Measurements from ENCODE around the gene TRUB2.
"Not testable (repeated sequence)": the region's sequence is repeated elsewhere in the genome, so short reads cannot be mapped to it uniquely, and the experiment has no call there.

Gene TRUB2

GRCh38 chr9:128340691-128341434 lies 18.6 kb upstream of the TRUB2 start:
- DNase-seq (ENCODE audit: low read depth in 2 of 2), result no peak

- peak; percentile 58 to 79 for DNase-seq (ENCODE audit: low read depth in 2 of 2)
These were observed 17.8 kb upstream of the TRUB2 start, which contains the start of gene SLC27A4 for GRCh38 chr9:128339761-128340690. Gene SLC27A4 (plus strand): TSS chr9:128340527. CDS start chr9:128343133, 2,606 bp downstream.

- DNase-seq (ENCODE audit: low read depth in 2 of 2), result not testable (repeated sequence)
These were observed 16.8 kb upstream of the TRUB2 start for GRCh38 chr9:128338852-128339614.

- no peak for DNase-seq (ENCODE audit: low read depth in 2 of 2)
These were observed 15.7 kb upstream of the TRUB2 start for GRCh38 chr9:128337936-128338335.

GRCh38 chr9:128335914-128336313 lies 13.7 kb upstream of the TRUB2 start:
- no peak for DNase-seq (ENCODE audit: low read depth in 2 of 2)

- no peak for DNase-seq (ENCODE audit: low read depth in 2 of 2)
These were observed 12.9 kb upstream of the TRUB2 start for GRCh38 chr9:128335161-128335560.

GRCh38 chr9:128333451-128333869 lies 11.2 kb upstream of the TRUB2 start:
- DNase-seq (ENCODE audit: low read depth in 2 of 2), result no peak

GRCh38 chr9:128325629-128326028 lies 3.4 kb upstream of the TRUB2 start:
- no peak for DNase-seq (ENCODE audit: low read depth in 2 of 2)

- DNase-seq (ENCODE audit: low read depth in 2 of 2), result no peak
These were observed 2.2 kb upstream of the TRUB2 start for GRCh38 chr9:128324401-128324800.

GRCh38 chr9:128323791-128324190 lies 1.5 kb upstream of the TRUB2 start:
- no peak for DNase-seq (ENCODE audit: low read depth in 2 of 2)

GRCh38 chr9:128323212-128323730 lies 1.0 kb upstream of the TRUB2 start:
- DNase-seq (ENCODE audit: low read depth in 2 of 2), result no peak

- DNase-seq (ENCODE audit: low read depth in 2 of 2), result no peak
These were observed 306 bp downstream of the TRUB2 start for GRCh38 chr9:128321879-128322403.

GRCh38 chr9:128321343-128321742 lies 904 bp downstream of the TRUB2 start:
- DNase-seq (ENCODE audit: low read depth in 2 of 2), result no peak

GRCh38 chr9:128317629-128318028 lies 4.6 kb downstream of the TRUB2 start:
- DNase-seq (ENCODE audit: low read depth in 2 of 2), result no peak

- no peak for DNase-seq (ENCODE audit: low read depth in 2 of 2)
These were observed 5.8 kb downstream of the TRUB2 start for GRCh38 chr9:128316421-128316820.

- DNase-seq (ENCODE audit: low read depth in 2 of 2), result no peak
These were observed 7.5 kb downstream of the TRUB2 start for GRCh38 chr9:128314697-128315096.

GRCh38 chr9:128310461-128310860 lies 11.8 kb downstream of the TRUB2 start:
- DNase-seq (ENCODE audit: low read depth in 2 of 2), result no peak

GRCh38 chr9:128309551-128309950 lies 12.7 kb downstream of the TRUB2 start:
- no peak for DNase-seq (ENCODE audit: low read depth in 2 of 2)

- no peak for DNase-seq (ENCODE audit: low read depth in 2 of 2)
These were observed 17.3 kb downstream of the TRUB2 start for GRCh38 chr9:128304971-128305288.

- no peak for DNase-seq (ENCODE audit: low read depth in 2 of 2)
These were observed 17.9 kb downstream of the TRUB2 start for GRCh38 chr9:128304136-128304970.
